Measurements from ENCODE around the gene ZAP70. TPM values are rescaled to one million over a fixed set of nuclear protein-coding genes. Genes with fewer than 3 reads are reported as not detected.

The ZAP70 gene
- total RNA-seq, 1 experiment from 2014 or later: 0.54 TPM

DNA sequence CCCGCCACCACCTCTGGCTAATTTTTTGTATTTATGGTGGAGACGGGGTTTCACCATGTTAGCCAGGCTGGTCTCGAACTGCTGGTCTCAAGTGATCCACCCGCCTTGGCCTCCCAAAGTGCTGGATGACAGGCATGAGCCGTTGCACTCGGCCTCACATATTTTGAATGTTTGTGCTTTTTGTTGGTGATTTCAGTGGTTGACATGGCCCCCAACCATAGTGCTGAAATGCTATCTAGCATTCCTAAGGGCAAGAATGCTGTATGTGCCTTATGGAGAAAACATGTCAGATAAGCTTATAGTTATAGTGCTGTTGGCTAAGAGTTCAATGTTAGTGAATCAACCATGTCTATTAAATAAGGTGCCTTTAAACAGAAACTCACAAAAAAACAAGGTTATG lies 8.9 kb downstream of the ZAP70 start:
- H3K27ac ChIP-seq (ENCODE audit: low read length): no peak overlapping the region
- H3K4me3 ChIP-seq (ENCODE audit: low read depth in 2 of 2, low read length in 2 of 2): no peak overlapping the region
- ChIA-PET POLR2A (no interaction called here), CTCF (no interaction called here)
- ATAC-seq (no peak), DNase-seq (ENCODE audit: low read depth, low spot score) (no peak)
- in situ Hi-C loops (cut with HindIII; ENCODE audit: low pct_unique_long_range_greater_than_20kb, low sequenced_read_pairs) (no loop called here), intact Hi-C loops (cut with micrococcal nuclease; ENCODE audit: unreplicated experiment) (no loop called here)
- TF ChIP-seq REST (IDR thresholded peaks at IDR 0.05; ENCODE audit: insufficient read depth in 1 of 2, low read depth in 2 of 2, low read length in 1 of 2) (no peak), POLR2AphosphoS5 (IDR thresholded peaks at IDR 0.05; ENCODE audit: low read depth, low read length) (no peak), TCF7L2 (IDR thresholded peaks at IDR 0.05; ENCODE audit: low read depth, low read length) (no peak), CTCF (IDR thresholded peaks at IDR 0.05) (no peak), SIN3A (IDR thresholded peaks at IDR 0.05; ENCODE audit: borderline replicate concordance, insufficient read depth, low read depth, low read length) (no peak)
- no peaks in the 10 kb centered on the region for H3K36me3 ChIP-seq (ENCODE audit: control insufficient read depth, insufficient read depth, low read length)
- H3K4me1 ChIP-seq (ENCODE audit: control insufficient read depth, insufficient read depth, low read length): no peaks in the 10 kb centered on the region
- H3K9me3 ChIP-seq (ENCODE audit: control insufficient read depth, insufficient read depth, low read depth, low read length): no peaks in the 10 kb centered on the region
- H3K27me3 ChIP-seq (ENCODE audit: control insufficient read depth, insufficient read depth, low read length): no peaks in the 10 kb centered on the region
- no TSS peak for BruUV-seq (replicated peaks)

GRCh38 chr2:97723156-97724072 lies 10.0 kb downstream of the ZAP70 start:
- H3K36me3 ChIP-seq (ENCODE audit: control insufficient read depth, insufficient read depth, low read length): no peaks in the 10 kb centered on the region
- in situ Hi-C loops (cut with HindIII; ENCODE audit: low pct_unique_long_range_greater_than_20kb, low sequenced_read_pairs): no loop called here
- H3K4me3 ChIP-seq (ENCODE audit: low read depth in 2 of 2, low read length in 2 of 2): no peak overlapping the region
- ATAC-seq (no peak), DNase-seq (ENCODE audit: low read depth, low spot score) (no peak)
- no peaks in the 10 kb centered on the region for H3K9me3 ChIP-seq (ENCODE audit: control insufficient read depth, insufficient read depth, low read depth, low read length)
- H3K27ac ChIP-seq (ENCODE audit: low read length): no peak overlapping the region
- no peaks in the 10 kb centered on the region for H3K27me3 ChIP-seq (ENCODE audit: control insufficient read depth, insufficient read depth, low read length)
- POLR2A ChIA-PET: no interaction called here
- intact Hi-C loops (cut with micrococcal nuclease; ENCODE audit: unreplicated experiment): no loop called here
- no TSS peak for BruUV-seq (replicated peaks)
- H3K4me1 ChIP-seq (ENCODE audit: control insufficient read depth, insufficient read depth, low read length): no peaks in the 10 kb centered on the region
- CTCF ChIA-PET: no interaction called here
- TF ChIP-seq REST (IDR thresholded peaks at IDR 0.05; ENCODE audit: insufficient read depth in 1 of 2, low read depth in 2 of 2, low read length in 1 of 2): no peak
- TF ChIP-seq CTCF (IDR thresholded peaks at IDR 0.05): no peak
- TF ChIP-seq SIN3A (IDR thresholded peaks at IDR 0.05; ENCODE audit: borderline replicate concordance, insufficient read depth, low read depth, low read length): no peak
- TF ChIP-seq POLR2AphosphoS5 (IDR thresholded peaks at IDR 0.05; ENCODE audit: low read depth, low read length): no peak
- TF ChIP-seq TCF7L2 (IDR thresholded peaks at IDR 0.05; ENCODE audit: low read depth, low read length): no peak
